DLD1 (cell line): Measurements from ENCODE around the gene SEMA6A.
"Not testable (repeated sequence)": the region's sequence is repeated elsewhere in the genome, so short reads cannot be mapped to it uniquely, and the experiment has no call there.

Experiments
- in situ Hi-C: cut with HindIII; loops from 2 replicates; pipeline ENCODE4 v1.10.0; 2017; ENCODE audit warnings: low sequenced_read_pairs

Gene SEMA6A

DNA sequence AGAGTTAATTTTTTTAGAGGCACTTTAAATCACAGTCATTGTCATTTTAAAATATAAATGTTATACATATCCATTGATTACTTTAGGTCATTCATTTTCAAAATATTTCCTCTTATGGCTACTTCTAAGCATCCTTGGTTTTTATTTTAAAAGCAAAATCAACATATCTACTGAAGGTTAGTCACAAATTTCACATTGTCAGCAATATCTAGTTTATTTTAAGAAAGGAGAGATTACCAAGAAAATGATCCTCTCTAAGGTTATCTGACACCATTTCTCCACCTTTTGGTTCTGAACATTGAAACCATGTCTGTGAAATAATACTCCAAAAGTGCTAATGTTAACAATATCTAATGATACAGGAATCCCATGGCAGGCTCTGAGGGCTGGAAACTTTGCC lies 24.5 kb downstream of the SEMA6A start:
- in situ Hi-C loops, result no loop called here

DNA sequence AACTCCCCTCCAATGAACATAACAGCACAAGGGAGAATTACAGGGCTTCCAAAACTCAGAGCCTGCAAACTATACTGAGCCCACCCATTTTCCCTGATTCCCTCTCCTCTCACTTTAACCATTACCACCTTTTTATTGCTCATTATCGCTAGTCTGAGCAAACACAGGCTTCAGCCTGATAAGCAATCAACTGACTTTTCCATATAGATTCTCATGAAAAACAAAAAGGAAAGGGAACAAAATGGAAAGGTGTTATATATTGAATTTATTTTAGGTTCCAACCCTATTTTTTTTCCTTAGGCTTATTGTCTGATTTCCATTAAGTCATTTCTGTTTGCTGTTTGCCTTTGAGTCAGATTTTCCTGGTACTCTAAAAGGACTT lies 27.9 kb downstream of the SEMA6A start:
- in situ Hi-C loops, result no loop called here

GRCh38 chr5:116546033-116546742 lies 28.4 kb downstream of the SEMA6A start:
- in situ Hi-C loops, result no loop called here

DNA sequence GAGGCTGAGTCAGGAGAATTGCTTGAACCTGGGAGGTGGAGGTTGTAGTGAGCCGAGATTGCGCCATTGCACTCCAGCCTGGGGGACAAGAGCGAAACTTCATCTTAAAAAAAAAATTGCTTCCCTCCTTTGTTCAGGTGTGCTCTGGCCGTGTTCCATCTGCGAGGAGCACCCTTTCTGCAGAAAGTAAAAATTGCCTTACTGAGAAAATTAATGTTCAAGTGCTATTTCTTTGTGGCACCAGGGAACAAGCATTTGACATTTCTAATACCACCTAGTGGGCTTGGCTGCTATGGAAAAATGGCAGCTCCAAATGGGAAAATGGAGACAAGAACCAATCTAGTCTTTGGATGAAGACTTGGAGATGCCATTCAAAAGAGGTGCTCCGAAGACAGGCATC lies 29.2 kb downstream of the SEMA6A start:
- in situ Hi-C loops, result not testable (repeated sequence)

GRCh38 chr5:116544531-116545241 lies 29.9 kb downstream of the SEMA6A start:
- in situ Hi-C loops, result no loop called here

- in situ Hi-C loops, result no loop called here
Observed at GRCh38 chr5:116543501-116543900, 31.1 kb downstream of the SEMA6A start.

GRCh38 chr5:116542619-116543018 lies 32.0 kb downstream of the SEMA6A start:
- in situ Hi-C loops, result no loop called here

- in situ Hi-C loops, result no loop called here
Observed at GRCh38 chr5:116539222-116539621, 35.4 kb downstream of the SEMA6A start.

DNA sequence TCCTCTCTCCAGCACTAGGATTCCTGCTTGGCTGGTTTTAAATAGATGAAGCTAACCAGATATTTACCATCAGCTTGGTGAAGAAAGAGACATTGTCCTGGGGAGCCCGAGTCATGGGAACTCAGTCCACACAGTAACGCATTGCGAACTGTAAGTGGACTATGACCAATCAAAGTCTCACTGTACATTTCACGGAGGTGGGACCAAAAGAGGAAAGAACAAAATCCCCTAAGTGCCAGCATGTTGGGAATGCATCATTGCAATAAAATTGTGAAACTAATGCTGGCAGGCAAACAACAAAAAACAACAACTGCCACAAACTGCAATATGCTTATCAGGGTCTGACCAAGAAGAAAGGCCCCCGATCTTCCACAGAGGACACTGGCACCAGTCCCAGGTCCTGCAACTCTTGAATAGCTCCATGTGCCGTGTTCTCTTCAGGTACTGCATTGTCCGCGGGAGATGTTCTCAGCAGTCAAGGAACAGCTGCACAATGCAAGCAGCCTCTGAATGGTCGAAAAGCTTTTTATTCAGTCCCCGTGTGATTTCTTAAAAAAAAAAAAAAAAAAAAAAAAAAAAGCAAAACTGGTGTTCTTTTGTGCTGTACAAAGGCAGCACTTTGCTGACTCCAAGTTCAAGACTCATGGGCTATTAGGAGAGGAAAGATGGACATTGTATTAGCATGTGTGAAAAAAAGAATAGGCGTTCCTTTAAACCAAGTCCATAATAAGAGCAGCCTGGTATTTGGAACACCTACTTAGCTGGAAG lies 38.1 kb downstream of the SEMA6A start:
- in situ Hi-C loops, result no loop called here

DNA sequence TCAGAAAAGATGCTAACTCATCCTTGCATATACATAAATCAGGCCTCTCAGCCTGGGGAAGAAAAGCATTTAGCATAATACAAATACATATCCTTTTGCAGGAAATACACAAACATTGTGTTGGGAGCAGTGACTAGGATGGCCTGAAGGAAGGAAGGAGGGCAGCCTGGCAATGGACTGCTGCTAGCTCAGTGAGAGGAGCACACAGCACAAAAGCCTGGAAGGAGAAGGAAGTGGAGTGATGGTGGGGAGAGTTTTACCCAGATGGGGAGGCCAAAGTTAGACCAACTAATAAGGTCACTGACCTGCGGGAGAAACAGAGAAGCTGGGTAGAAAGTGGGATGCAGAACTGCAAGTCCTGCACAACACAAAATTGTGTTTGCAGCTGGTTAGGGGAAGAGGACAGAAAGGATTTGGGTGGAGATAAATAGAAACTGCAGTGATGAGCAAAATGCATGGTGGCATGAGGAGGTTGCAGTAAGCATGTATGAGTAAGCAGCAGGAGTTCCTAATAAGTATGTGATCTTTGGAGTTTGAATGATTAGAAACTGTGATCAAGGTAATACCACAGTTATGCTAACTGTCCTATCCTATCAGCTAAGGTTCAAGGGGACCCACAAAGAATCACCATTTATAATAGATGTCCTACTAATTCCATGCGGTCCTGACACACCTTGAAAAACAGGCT lies 39.5 kb downstream of the SEMA6A start:
- in situ Hi-C loops, result no loop called here

GRCh38 chr5:116532762-116533525 lies 41.7 kb downstream of the SEMA6A start:
- in situ Hi-C loops, result no loop called here

DNA sequence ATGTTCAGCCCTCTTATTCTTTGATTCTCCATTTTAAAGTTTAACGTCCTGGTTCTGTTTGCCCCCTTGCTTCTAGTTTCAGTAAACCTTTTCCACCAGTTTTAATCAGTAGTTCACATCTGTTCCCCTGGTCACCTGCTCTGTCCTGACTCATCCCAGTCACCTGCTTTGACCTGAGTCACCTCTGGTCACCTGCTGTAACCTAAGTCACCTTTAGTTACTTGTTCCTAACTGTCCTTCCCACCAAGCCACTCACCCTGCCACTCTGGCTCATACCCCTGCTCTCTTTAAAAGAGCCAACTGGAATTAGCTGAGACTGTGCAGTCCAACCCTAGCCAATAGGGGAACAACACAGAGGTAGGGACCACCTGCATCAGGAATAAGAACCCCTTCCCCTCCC lies 43.0 kb downstream of the SEMA6A start:
- in situ Hi-C loops, result no loop called here

GRCh38 chr5:116531117-116531516 lies 43.5 kb downstream of the SEMA6A start:
- in situ Hi-C loops, result no loop called here

GRCh38 chr5:116530276-116530675 lies 44.3 kb downstream of the SEMA6A start:
- in situ Hi-C loops, result no loop called here

DNA sequence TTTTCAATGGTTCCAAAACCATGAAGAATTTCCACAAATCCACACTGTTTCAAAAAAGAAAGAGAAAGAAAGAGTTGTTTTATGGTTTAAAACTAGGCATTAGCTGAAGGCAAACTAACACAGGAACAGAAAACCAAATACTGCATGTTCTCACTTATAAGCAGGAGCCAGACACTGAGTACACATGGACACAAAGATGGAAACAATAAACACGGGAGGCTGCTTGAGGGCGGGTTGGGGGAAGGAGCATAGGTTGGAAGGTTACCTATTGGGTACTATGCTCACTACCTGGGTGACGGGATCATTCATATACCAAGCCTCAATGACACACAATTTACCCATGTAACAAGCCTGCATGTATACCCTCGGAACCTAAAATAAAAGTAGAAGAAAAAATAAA lies 45.0 kb downstream of the SEMA6A start:
- in situ Hi-C loops, result no loop called here

- in situ Hi-C loops, result no loop called here
Observed at GRCh38 chr5:116528519-116529234, 45.9 kb downstream of the SEMA6A start.

DNA sequence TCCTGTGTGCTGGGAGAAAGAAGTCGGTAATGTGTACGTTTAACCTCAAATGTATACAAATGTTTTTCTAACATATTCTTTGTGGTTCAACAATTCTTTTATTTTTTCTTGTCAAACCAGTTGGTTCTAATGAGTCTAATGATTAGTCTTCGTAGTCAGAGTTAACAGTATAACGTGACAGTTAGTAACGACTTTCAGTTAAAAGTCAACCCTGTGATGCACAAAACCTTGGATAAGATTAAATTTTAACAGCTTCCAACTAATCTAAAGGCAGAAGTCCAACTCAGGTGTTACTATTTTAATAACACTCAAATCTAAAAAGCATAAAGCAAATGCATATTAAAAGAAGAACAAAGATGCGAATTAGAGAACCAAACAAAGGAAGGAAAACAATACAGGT lies 47.0 kb downstream of the SEMA6A start:
- in situ Hi-C loops, result no loop called here

GRCh38 chr5:116525674-116526073 lies 48.9 kb downstream of the SEMA6A start:
- in situ Hi-C loops, result no loop called here

DNA sequence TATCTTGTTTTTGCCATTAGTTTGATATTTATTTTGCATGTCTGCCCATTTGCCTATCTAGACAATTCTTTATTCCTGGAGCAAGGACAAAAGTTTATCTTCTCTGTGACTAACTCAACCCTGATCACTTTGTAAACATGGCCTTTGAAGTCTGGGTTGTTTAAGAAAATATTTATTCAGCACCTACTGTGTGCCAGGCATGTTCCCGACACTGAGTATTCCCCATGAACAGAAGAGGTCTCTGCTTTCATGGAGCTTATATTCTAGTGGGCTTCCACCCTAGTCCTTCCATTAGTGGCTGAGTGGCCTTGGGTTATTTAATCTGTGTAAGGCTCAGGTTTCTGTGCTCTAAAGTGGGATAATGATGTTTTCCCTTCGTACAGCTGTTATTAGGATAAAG lies 49.7 kb downstream of the SEMA6A start:
- in situ Hi-C loops, result no loop called here
